ENCODE results near the gene NEO1.

DNA sequence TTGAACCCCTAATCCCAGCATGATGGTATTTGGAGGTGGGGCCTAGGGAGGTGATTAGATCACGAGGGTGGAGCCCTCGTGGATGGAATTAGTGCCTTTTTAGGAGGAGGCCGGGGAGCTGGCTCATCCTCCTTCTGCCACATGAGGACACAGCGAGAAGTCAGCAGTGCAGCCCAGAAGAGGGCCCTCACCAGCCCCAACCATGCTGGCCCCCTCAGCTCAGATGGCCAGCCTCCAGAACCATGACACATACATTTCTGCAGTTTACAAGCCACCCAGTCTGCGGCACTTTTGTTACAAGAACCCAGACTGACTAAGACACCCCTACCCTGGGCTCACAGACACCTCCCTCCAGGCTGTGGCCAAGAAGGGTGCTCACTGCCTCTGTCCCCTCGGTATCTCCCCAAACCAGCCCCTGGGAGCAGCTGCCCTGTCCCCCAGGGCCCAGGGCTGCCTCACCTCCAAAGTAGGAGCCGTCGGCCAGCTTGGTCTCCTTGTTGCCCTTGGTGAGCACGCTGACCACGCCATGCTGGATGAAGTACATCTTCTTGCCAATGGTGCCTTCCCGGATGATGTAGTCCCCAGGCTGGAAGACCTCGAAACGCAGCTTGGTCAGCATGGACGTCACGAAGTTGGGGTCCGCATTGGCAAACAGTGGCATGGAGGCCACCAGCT lies 272.4 kb downstream of the NEO1 start:
- TF ChIP-seq POLR2AphosphoS5 (IDR thresholded peaks at IDR 0.05; ENCODE audit: borderline replicate concordance, low read depth, low read length) (no peak), EZH2 (IDR thresholded peaks at IDR 0.05) (no peak), FOXP2 (optimal IDR thresholded peaks at IDR 0.05; ENCODE audit: control extremely low read depth, extremely low read length, insufficient read depth) (no peak)

Data from SK-N-MC (cell line).